ENCODE measurements around the gene SYNRG.

Gene SYNRG

GRCh38 chr17:37466471-37466870 lies 142.7 kb downstream of the SYNRG start:
- DNase-seq (ENCODE audit: low spot score), result no peak

GRCh38 chr17:37465069-37465616 lies 144.1 kb downstream of the SYNRG start:
- DNase-seq (ENCODE audit: low spot score), result no peak
